Progenitor cell of endocrine pancreas (in vitro differentiated cells): ENCODE results near the gene MAGI1. TPM values are rescaled to one million over a fixed set of nuclear protein-coding genes. Genes with fewer than 3 reads are reported as not detected.

ENCODE experiments used
- DNase-seq: peaks from one replicate; pipeline ENCODE4 v3.0.0; 2021; ENCODE audit warnings: low spot score; ENCODE audit not compliant: unreplicated experiment
- H3K27ac Mint-ChIP-seq: 2 replicates; pipeline ENCODE4 v1.8.0; 2021; ENCODE audit warnings: mild to moderate bottlenecking, moderate library complexity, mixed read lengths
- H3K27me3 Mint-ChIP-seq: 2 replicates; pipeline ENCODE4 v1.8.0; 2021; ENCODE audit warnings: mixed read lengths
- H3K36me3 Mint-ChIP-seq: 2 replicates; pipeline ENCODE4 v1.8.0; 2022; ENCODE audit warnings: mixed read lengths; ENCODE audit not compliant: insufficient read depth
- H3K4me1 Mint-ChIP-seq: 2 replicates; pipeline ENCODE4 v1.8.0; 2021; ENCODE audit warnings: low read depth, mixed read lengths
- H3K4me3 Mint-ChIP-seq: 2 replicates; pipeline ENCODE4 v1.8.0; 2021; ENCODE audit warnings: low read depth, mild to moderate bottlenecking, moderate library complexity, mixed read lengths
- H3K9me3 Mint-ChIP-seq: 2 replicates; pipeline ENCODE4 v1.8.0; 2021; ENCODE audit warnings: low read depth, mixed read lengths
- total RNA-seq: library from RNA; stranded (reverse); gene quantifications from 2 replicates; pipeline ENCODE4 v1.2.1, GENCODE V29; 2021
- TF ChIP-seq, protein P1 (sequence below): fragments of 200-600 bp; sonication (generic); IDR thresholded peaks from one replicate; pipeline ENCODE4 v1.5.0; 2021; ENCODE audit warnings: antibody characterized with exemption, mild to moderate bottlenecking; ENCODE audit not compliant: unreplicated experiment

The MAGI1 gene
- total RNA-seq, 1 donor from 2014 or later = 142 TPM

- peaks cover 1% of the 10 kb centered on the region for H3K36me3 Mint-ChIP-seq
- H3K27me3 Mint-ChIP-seq = no peaks in the 10 kb centered on the region
- TF ChIP-seq, protein P1, sequence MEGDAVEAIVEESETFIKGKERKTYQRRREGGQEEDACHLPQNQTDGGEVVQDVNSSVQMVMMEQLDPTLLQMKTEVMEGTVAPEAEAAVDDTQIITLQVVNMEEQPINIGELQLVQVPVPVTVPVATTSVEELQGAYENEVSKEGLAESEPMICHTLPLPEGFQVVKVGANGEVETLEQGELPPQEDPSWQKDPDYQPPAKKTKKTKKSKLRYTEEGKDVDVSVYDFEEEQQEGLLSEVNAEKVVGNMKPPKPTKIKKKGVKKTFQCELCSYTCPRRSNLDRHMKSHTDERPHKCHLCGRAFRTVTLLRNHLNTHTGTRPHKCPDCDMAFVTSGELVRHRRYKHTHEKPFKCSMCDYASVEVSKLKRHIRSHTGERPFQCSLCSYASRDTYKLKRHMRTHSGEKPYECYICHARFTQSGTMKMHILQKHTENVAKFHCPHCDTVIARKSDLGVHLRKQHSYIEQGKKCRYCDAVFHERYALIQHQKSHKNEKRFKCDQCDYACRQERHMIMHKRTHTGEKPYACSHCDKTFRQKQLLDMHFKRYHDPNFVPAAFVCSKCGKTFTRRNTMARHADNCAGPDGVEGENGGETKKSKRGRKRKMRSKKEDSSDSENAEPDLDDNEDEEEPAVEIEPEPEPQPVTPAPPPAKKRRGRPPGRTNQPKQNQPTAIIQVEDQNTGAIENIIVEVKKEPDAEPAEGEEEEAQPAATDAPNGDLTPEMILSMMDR = no peak
- peak overlapping the region; percentile 53 for H3K27ac Mint-ChIP-seq
- no peak for DNase-seq
- H3K4me3 Mint-ChIP-seq = no peak overlapping the region
- no peaks in the 10 kb centered on the region for H3K9me3 Mint-ChIP-seq
- H3K4me1 Mint-ChIP-seq = peaks cover 25% of the 10 kb centered on the region
These were observed 259.8 kb downstream of the MAGI1 start for GRCh38 chr3:65778968-65779367.

GRCh38 chr3:65777050-65777449, 261.7 kb downstream of the MAGI1 start:
- H3K27me3 Mint-ChIP-seq = no peaks in the 10 kb centered on the region
- H3K9me3 Mint-ChIP-seq = no peaks in the 10 kb centered on the region
- TF ChIP-seq, protein P1 = no peak
- no peak overlapping the region for H3K27ac Mint-ChIP-seq
- H3K4me3 Mint-ChIP-seq = no peak overlapping the region
- H3K36me3 Mint-ChIP-seq = peaks cover 1% of the 10 kb centered on the region
- no peak for DNase-seq
- H3K4me1 Mint-ChIP-seq = peaks cover 16% of the 10 kb centered on the region

DNA sequence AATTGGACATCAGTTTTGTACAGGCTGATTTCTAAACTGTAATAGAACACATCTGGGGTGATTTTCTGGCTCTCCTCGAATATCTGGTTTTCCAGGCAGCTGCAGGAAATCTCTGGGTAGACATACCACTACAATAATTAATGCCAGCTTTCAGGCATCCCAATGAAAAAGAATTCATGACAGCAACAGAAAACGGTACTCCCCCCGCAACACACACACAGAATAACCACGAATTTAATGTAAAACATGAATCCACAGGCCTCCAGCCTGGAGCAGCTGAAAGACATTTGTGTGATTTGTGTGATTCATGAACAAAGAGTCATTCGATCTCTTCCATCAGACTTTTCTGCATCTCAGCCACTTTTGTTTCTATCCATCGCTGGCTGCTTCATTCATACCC, 262.2 kb downstream of the MAGI1 start:
- Mint-ChIP-seq H3K9me3 (no peaks in the 10 kb centered on the region), H3K27me3 (no peaks in the 10 kb centered on the region), H3K27ac (no peak overlapping the region), H3K4me3 (no peak overlapping the region), H3K4me1 (peaks cover 10% of the 10 kb centered on the region), H3K36me3 (peaks cover 1% of the 10 kb centered on the region)
- no peak for DNase-seq
- TF ChIP-seq, protein P1 = no peak

GRCh38 chr3:65776081-65776480, 262.6 kb downstream of the MAGI1 start:
- Mint-ChIP-seq H3K27ac (no peak overlapping the region), H3K9me3 (no peaks in the 10 kb centered on the region)

DNA sequence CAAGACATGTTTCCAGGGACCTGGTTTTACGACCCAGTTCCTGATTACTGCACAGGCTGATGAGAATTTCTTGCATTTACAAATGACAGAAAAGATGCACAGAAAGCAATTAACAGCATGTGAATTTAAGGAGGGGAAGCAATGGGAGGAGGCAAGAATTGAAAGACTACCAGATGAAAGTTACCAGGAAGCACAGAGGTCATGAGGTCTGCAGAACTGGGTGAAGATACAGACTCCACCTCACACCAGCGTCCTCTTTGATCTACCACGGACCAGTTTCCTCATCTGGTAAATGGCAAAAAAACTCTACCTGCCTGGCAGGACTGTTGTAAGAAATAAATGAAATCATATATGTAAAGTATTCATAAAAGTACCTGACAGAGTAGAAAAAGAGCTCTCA, 266.0 kb downstream of the MAGI1 start:
- TF ChIP-seq, protein P1 = no peak
- no peak for DNase-seq
- no peak overlapping the region for H3K4me3 Mint-ChIP-seq
- H3K27me3 Mint-ChIP-seq = no peaks in the 10 kb centered on the region
- no peak overlapping the region for H3K27ac Mint-ChIP-seq
- no peaks in the 10 kb centered on the region for H3K36me3 Mint-ChIP-seq
- no peaks in the 10 kb centered on the region for H3K4me1 Mint-ChIP-seq
- H3K9me3 Mint-ChIP-seq = no peaks in the 10 kb centered on the region

More at GRCh38 chr3:65776081-65776480, 262.6 kb downstream of the MAGI1 start:
- Mint-ChIP-seq H3K4me3 (no peak overlapping the region), H3K36me3 (peaks cover 1% of the 10 kb centered on the region), H3K4me1 (peaks cover 10% of the 10 kb centered on the region), H3K27me3 (no peaks in the 10 kb centered on the region)
- DNase-seq = no peak
- TF ChIP-seq, protein P1 = no peak
